Sciatic nerve (tissue), 2 donors: ENCODE results near the gene GCK. TPM values are rescaled to one million over a fixed set of nuclear protein-coding genes. Genes with fewer than 3 reads are reported as not detected.

Source experiments
- ATAC-seq: fragments of 200-7000 bp; cut with Tn5 transposase; one replicate; pipeline ENCODE4 v1.9.1; 2020; ENCODE audit warnings: mild to moderate bottlenecking, moderate library complexity
- DNase-seq: peaks from one replicate; pipeline ENCODE4 v3.0.0-alpha.2; 2020; ENCODE audit warnings: low spot score
- intact Hi-C: fragments of 100-400 bp; cut with DNase I; formaldehyde crosslinking; loops from one replicate; pipeline ENCODE4 v1.14.2; 2022
- total RNA-seq: library from RNA; stranded (reverse); fragmentation: NEBNext Ultra II Directional; extraction: Animal tissue kit (Norgen Biotek cat#: 25700); gene quantifications from one replicate; pipeline ENCODE4 v1.2.1, GENCODE V29; 2021
- donor health status: DM: no; HTN: no; CAD: no.
- donor health status: DM: no; HTN: no; CAD: no.

GCK gene
- total RNA-seq, 1 donor from 2014 or later: 1.9 TPM

GRCh38 chr7:44116789-44117666 lies 72.2 kb downstream of the GCK start:
- DNase-seq (no peak), ATAC-seq (no peak)
- intact Hi-C loops: no loop called here

- DNase-seq (no peak), ATAC-seq (no peak)
- intact Hi-C loops: no loop called here
Observed at GRCh38 chr7:44116087-44116788, 73.0 kb downstream of the GCK start.

GRCh38 chr7:44114586-44115310 lies 74.5 kb downstream of the GCK start:
- intact Hi-C loops: no loop called here
- DNase-seq: no peak

GRCh38 chr7:44113764-44114354 lies 75.4 kb downstream of the GCK start:
- ATAC-seq: no peak
- intact Hi-C loops: no loop called here
- DNase-seq: no peak

More at GRCh38 chr7:44114586-44115310, 74.5 kb downstream of the GCK start:
- ATAC-seq: no peak

- ATAC-seq (peak; percentile 2), DNase-seq (no peak)
- intact Hi-C loops: no loop called here
Observed at GRCh38 chr7:44112997-44113763, 76.1 kb downstream of the GCK start.

GRCh38 chr7:44112231-44112996 lies 76.8 kb downstream of the GCK start:
- intact Hi-C loops: no loop called here
- DNase-seq (no peak), ATAC-seq (no peak)

- ATAC-seq: no peak
- no peak for DNase-seq
Observed at GRCh38 chr7:44111761-44112160, 77.5 kb downstream of the GCK start.

GRCh38 chr7:44110719-44111635 lies 78.3 kb downstream of the GCK start:
- intact Hi-C loops: no loop called here
- ATAC-seq (no peak), DNase-seq (no peak)

More at GRCh38 chr7:44111761-44112160, 77.5 kb downstream of the GCK start:
- intact Hi-C loops: no loop called here

- DNase-seq: no peak
- intact Hi-C loops: no loop called here
- no peak for ATAC-seq
Observed at GRCh38 chr7:44109991-44110390, 79.2 kb downstream of the GCK start.

- DNase-seq (no peak), ATAC-seq (no peak)
- intact Hi-C loops: no loop called here
Observed at GRCh38 chr7:44108768-44109750, 80.2 kb downstream of the GCK start.

- DNase-seq: no peak
- intact Hi-C loops: no loop called here
Observed at GRCh38 chr7:44107961-44108767, 81.1 kb downstream of the GCK start.

GRCh38 chr7:44107116-44107960 lies 81.9 kb downstream of the GCK start:
- no peak for DNase-seq
- no peak for ATAC-seq
- intact Hi-C loops: no loop called here

More at GRCh38 chr7:44107961-44108767, 81.1 kb downstream of the GCK start:
- ATAC-seq: no peak

- intact Hi-C loops: no loop called here
- ATAC-seq: no peak
- DNase-seq: no peak
Observed at GRCh38 chr7:44106311-44107065, 82.8 kb downstream of the GCK start.
